Stimulated activated CD4-positive, alpha-beta T cell treated with anti-CD3 and anti-CD28 coated beads, Interleukin-4, amount 100 ng/mL, for 1 hour (primary cell): ENCODE data around the gene NPEPL1.

Source experiments
- DNase-seq: peaks from one replicate; pipeline ENCODE4 v3.0.0-alpha.2; 2020

Gene NPEPL1

DNA sequence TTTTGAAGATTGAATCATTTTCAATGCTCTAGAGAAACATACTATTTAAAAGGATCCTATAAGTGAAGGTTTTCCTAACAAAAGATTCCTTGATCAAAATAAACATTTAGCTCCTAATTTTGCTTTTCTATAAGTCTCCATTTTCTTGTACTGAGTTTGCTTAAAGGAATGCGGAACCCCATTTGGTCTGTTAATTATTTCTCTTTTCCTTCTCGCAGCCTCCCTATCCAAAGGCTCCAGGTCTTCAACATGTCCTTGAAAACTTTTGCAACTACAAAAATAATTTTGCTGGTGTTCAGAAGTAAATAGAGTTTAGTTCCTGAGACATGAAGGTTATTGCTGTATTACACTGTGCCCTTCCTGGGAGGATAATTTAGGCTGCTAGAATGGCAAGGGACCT, 8.3 kb upstream of the NPEPL1 start:
- DNase-seq, result no peak

DNA sequence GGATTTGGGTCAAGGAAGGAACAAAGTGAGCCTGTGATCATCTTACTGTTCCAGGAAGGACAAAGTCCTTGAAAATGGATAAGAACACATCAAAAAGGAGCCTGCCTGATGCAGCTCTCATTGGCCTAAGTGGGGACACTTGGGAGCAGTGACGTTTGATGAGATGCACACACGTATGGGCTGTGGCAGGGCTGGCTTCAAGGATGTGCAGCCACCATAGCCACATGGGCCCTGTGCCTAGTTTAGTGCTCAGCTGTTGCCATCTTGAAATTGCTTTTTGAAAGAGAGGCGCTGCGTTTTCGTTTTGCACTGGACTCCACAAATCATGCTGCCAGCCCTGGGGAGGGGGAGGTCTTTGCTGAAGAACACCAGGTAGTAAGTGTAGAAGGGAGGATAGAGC, 6.6 kb upstream of the NPEPL1 start:
- DNase-seq, result no peak

DNA sequence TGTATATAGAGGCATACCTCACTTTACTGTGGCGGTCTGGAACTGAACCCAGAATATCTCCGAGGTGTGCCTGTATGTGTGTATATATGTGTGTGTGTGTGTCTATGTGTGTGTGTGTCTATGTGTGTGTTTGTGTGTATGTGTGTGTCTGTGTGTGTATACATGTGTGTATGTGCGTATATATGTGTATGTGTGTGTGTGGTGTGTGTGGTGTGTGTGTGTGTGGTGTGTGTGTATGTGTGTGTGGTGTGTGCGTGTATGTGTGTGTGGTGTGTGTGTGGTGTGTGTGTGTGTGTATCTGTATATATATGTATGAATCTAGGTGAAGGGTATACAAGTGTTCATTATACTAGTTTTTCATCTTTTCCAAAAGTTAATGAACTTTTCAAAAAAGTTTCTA, 4.2 kb upstream of the NPEPL1 start:
- DNase-seq, result no peak

DNA sequence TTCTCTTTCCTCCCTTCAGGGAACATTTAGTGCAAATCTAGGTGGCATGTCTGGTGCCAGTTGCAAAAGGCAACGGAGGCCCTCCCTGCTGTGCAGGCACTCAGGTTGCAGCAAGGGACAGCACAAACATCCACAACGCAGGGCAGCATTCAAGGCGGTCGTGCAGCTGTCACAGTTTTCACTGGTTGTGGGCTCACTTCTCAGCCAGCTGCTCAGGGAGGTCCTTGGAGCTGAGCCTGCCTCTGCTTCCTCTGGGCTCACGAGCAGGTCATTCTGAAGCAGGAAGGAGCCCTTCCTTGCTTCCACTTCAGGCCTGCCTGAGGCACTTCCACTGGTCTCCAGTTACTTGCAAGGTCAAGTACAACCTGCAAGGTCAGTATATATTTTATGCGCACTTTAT, 3.8 kb upstream of the NPEPL1 start:
- DNase-seq, result no peak

DNA sequence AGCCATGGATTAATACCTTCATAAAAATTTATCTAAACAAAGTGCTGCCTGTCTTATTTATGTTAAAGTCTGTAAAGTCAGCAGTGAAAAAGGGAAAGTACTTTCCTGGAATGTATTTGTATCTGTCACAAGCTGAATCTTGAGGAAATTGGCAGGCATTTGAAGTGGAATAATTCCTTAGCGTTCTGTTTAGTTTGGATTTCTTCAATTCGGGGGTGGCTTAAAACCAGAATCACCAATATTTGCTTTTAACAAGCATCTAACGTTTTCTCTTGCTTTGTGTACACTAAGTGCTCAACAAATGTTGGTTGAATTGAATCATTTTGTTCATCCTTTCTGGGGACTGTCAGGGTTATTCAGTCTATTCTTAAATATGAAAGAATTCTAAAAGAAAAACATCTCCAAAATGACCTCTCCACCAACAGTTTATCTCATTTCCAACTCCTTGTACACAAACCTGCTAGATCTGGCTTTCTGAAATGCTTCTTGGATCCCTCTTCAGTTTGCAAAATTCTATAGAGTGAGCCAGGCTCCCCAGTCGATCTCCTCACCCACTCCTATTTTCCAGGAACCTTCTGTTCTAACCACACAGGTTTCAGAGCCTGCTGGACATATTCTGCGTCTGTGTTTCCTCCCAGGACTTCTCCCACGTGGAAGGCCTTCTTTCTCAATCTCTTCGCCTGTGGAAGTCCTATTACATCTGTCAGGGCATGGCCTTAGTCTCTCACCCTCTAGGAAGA, 2.0 kb upstream of the NPEPL1 start:
- no peak for DNase-seq

DNA sequence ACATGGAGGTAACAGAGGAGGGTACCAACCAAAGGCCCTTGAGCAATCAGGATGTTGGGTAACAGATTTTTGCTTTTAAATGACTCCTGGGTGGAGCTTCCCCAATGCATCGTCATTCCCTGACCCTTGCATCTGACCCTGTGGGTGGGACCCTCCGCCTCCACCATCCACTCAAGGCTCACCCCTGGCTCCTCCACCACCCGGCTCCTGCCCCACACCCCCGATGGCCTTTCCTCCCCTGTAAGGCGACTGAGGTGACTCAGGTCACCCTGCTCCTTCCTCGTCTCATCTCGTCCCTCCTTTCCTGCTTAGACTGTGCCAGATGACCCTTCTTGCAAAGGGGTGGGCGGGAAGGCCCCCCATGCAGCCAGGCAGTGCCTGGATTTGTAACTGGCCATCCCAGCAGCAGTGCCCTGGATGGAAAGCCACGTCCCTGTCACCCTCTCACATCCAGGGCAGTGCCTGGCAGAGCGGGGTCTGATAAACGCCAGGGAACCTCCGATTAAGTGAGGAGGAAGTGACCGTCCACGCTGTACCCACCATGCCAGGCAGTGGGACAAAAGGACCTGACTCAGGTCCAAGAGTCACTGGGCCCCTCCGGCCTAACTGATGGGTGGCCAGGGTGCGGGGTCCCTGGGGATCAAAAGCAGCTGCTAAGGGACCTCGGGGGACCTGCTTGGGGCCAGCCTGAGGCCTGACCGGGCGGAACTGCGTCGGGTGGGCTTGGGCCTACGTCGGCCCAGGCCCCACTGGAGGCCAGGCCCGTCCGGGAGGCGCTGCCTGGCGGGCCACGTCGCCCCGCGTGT, 624 bp upstream of the NPEPL1 start:
- no peak for DNase-seq

DNA sequence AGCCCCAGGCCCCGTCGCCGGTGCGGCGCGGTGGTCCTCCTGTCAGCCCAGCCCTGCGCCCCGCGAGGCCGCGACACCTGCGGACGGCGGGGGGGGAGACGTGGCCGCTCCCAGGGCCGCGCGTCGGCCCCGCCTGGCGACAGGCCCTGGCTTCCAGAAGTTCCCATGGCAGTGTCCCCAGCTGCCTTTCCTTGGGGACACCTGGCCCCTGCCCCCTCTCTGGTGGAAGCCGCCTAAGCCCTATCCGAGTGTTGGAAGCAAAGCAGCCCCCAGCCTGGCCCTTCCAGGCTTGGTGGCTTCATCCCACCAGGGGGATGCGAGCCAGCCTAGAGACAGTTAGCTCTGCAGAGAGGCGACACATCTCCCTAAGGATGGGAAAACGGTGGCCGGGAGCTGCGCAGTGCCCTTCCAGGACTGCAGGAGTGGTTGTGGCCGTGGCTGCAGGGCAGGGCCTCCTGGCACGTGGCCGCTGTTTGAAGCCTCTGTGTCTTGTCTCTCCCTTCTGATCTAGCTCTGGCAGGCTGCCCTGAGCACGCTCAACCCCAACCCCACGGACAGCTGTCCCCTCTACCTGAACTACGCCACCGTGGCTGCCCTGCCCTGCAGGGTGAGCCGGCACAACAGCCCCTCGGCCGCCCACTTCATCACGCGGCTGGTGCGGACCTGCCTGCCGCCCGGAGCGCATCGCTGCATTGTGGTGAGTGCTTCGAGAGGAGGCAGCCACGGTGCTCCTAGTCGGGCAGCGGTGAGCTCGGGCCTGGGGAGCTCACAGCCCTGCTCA, 816 bp downstream of the NPEPL1 start:
- peak; percentile 19 for DNase-seq

DNA sequence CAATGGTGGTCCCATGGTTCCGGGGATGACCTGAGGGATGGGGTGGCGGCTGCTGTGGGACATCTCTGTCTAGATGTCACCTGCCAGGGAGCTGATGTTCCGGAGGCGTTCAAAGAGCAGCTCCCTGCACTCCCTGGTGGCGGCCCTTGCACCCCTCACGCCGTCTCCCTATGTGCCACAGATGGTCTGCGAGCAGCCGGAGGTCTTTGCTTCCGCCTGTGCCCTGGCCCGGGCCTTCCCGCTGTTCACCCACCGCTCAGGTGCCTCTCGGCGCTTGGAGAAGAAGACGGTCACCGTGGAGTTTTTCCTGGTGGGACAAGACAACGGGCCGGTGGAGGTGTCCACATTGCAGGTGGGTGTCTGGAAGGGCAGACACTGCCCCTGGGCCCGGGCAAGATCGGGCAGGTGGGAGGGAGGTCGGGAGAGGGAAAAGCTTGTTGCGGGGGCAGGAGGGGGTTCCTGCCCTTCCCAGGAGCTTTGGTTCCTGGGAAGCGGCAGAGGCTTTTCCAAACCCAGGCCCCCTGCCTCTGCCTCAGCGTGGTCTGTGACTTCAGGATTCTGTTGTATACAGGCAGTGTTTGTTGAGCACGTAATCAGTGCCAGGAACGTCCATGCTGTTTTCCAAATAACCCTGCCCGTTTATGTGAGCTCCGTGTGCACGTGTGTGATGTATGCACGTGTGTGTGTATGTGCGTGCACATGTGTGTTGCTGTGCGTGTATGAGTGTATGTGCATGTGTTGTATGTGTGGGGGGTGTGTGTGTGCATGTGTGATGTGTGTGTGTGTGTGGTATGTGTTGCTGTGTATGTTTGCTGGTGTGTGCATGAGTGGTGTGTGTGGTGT, 1.9 kb downstream of the NPEPL1 start:
- DNase-seq, result no peak

DNA sequence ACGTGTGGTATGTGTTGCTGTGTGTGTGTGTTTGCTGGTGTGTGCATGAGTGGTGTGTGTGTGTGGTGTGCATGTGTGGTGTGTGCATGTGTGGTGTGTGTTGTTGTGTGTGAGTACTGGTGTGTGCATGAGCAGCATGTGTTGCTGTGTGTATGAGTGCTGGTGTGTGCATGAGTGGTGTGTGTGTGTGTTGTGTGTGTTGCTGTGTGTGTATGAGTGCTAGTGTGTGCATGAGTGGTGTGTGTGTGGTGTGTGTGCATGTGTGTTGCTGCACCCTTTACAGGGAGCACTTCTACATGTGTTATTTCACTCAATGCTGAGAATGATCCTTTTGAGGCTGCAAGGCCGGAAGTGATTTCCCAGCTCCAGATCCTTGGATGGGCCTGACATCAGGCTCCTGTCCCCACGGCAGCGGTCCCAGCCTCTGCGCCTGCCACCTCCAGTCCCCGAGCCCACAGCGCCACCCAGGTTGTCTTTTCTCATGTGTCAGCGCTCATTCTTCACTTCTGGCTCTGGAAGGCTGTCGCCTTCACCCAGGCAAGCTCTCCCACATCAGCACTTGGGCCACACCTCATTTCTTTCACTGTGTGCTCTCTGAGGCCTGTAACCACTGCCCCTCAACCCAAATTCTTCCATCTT, 2.6 kb downstream of the NPEPL1 start:
- DNase-seq, result no peak

DNA sequence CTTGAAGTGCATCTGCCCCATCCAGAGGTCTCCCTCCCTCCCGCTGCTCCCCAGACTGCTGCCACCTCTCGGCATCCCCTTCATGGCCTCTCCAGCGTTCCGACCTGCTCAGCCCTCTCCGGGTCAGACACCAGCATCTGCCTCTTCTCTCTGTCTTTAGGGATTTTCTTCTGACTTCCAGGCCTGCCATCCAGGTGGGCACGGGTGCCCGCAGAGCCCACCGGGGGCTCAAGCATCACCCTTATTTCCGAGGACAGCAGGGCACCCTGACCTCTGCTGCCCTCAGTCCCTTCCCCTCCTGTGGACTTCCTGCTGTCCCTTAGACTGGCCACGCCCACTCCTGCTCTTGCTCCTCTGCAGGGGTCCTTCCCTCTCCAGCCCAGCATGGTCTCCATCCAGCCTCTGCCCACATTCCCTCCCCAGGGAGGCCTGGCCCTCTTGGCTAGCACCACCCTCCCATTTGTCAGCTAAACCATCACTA, 3.3 kb downstream of the NPEPL1 start:
- DNase-seq, result no peak

DNA sequence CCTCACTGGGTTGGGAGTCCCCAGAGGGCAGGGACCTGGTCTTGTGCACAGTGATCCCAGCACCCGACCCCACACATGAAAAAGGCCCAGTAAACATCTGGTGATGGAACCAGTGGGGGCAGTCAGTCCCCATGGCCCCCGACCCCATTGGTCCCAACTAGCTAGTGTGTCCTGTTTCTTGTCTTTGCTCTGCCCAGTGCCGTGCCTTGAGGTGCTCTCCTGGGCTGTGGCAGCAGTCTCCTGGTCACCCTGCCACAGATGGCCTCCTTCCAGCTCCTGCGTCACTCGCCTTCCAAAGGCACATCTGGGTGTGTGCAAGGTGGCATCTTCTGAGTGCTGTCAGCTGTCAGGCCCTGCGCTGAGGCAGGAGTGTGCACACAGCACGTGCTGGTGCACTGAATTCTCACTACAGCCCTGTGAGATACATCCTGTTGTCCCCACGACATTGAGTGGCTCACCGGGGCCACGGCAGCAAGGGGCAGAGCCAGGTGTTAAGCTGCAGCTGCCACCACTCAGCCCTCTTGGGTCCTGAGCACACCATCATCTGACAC, 3.9 kb downstream of the NPEPL1 start:
- DNase-seq, result no peak

DNA sequence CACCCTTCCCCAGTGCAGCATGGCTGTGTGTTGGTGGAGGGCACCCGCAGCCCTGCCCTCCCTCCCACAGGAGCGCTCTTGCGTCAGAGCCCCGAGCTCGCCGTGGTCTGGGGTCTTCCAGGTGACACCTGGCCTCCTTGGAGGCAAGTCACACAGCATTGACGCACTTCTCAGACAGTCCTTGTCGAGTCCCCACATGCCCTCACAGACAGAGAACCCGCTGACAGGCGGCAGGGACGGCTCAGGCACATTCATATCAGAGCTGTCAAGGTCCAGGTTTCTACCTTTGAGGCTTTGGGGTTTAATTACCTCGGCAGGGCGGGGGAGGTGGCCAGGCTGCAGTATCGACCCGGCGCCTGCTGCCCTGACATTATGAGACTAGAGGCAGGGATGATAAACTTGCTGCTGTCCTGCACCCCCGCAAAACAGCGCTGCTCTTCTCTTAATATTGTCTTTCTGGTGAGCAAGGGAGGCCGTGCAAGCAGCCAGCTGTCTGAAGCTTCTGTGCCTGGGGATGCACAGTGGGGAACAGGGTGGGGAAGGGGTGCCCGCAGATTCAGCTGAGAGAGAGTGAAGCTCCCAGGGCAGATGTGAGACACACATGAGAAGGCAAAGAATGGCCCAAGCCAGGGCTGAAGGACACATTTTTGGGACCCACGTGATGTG, 4.7 kb downstream of the NPEPL1 start:
- DNase-seq, result no peak

DNA sequence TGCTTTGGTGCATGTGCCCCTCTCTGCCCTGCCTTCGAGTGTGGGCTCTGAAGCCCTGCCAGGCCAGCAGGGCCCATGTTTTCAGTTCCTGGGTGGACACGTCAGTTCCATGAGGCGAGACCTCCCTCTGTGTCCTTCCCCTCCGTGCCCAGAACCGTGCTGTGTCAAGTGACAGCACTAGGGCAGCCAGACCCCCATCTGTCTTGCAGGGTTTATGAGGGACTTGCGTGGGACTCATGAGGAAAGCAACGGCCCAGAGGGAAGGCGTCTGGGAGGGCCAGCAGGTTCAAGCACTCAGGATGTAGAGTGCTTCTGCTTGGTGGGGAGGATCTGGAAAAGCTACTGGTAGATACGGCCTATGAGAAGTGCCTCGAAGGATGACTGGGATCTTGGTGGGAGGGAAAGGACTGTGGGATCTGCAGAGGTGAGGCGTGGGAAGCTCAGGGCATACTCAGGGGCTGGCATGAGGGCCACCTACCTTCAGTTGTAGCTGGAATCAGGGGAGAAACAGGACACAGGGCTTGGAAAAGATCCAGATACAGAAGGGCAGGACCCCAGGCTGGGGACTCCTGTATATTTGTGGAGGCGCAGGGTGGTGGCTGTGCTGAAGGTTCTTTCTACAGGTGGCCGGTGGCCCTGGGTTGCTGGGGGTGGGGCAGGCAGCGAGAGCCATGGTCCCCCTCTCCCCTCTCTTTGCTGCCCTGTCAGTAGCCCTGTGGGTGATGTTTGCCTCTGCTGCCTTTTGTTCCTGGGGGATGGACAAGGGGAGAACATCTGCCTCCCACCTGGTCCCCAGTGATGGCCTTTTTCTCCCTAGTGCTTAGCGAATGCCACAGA, 5.5 kb downstream of the NPEPL1 start:
- no peak for DNase-seq

DNA sequence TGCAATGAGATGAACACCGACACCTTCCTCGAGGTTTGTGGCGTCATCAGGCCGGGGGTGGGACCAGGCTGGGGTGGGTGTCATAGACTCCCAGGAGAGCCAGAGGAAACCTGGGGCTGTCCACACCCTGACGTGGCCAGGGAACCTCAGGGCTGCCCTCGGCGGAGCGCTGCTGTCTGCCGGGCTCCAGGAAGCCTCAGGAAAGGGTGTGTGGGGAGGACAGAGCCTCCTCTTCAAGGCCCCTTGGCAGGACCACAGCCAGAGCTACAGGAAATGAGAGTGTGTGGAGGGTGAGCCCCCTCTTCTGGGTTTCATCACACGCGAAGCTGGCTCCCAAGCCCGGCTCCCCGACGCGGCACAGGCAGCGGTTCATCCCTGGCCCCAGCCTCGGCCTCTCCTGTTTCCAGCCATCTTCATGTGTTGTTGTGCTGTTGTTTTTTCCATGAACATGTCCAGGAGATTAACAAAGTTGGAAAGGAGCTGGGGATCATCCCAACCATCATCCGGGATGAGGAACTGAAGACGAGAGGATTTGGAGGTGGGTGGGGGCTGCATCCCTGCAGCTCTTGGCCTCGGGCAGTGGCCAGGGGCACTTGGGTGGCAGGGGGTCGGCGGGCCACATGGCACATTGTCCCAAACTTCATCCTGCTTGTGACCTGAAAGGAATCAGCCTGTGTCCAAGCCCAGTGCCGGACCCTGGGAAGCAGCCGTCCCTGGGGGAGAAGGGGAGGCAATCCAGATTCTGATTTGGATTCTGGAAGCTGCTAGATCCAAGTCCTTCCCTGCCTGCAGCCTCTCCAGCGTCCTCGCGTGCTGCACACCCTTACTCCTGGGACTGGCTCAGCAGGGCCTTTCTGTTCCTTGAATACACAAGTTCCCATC, 6.4 kb downstream of the NPEPL1 start:
- no peak for DNase-seq

DNA sequence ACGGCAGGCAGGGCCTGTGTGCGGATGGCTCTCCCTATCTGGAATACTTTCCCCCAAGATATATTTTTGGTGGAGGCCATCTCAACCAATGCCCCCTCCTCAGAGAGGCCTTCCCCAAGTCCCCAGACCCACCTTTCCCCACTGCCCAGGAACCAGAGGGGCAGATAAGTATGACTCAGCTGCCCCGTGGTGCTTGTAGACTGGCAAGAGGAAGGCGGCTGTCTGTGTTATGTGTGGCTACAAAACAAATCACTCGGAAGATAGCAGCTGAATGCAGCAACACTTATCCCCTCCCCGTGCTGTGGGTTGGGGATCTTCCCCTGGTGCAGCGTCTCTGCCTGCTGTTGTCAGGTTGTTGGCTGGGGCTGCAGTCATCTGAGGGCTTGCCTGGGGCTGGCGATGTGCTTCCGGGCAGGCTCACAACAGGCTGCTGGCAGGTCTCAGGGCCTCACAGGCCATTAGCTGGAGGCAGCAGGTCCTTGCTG, 7.1 kb downstream of the NPEPL1 start:
- DNase-seq, result no peak

DNA sequence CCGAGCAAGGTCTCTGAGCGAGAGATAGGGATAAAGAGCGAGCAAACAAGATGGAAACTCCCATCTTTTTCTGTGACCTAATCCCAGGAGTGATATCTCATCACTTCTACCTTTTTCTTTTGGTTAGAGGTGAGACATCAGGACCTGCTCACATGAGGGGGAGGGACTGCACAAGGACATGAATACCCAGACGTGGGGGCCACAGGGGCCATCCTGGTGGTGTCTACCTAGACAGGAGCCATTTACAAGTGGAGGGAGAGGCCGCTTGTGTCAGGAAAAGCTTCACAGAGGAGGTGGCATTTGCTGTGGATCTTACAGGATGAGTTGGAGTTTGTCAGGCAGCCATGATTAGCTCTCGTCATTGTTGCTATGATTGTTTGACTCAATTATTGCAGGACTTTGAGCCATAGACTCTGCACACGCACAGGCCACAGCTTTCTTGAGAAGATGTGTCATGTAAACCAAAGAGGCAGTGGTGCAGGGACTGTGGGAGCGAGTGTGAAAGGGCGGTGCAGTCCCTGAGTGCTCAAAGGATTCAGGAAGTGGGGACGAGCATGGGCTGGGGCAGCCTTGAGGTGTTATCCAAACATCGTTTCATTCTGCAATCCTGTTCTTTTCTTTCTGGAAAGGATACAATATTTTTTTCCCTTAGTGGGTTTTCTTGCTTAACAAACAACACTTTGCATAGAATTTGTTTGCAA, 7.7 kb downstream of the NPEPL1 start:
- DNase-seq, result no peak

DNA sequence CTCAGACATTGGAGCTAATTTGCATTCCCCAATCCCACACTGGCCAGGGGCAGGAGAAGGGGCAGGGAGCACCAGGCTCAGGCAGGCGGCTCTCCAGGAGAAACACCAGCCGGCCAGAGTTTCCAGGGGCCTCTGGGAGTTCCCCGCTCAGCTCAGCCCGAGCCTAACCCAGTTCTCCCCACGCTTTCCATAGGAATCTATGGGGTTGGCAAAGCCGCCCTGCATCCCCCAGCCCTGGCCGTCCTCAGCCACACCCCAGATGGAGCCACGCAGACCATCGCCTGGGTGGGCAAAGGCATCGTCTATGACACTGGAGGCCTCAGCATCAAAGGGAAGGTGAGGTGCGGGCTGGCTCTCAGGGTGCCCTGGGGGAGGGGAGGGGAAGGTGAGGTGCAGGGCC, 8.2 kb downstream of the NPEPL1 start:
- DNase-seq, result no peak

DNA sequence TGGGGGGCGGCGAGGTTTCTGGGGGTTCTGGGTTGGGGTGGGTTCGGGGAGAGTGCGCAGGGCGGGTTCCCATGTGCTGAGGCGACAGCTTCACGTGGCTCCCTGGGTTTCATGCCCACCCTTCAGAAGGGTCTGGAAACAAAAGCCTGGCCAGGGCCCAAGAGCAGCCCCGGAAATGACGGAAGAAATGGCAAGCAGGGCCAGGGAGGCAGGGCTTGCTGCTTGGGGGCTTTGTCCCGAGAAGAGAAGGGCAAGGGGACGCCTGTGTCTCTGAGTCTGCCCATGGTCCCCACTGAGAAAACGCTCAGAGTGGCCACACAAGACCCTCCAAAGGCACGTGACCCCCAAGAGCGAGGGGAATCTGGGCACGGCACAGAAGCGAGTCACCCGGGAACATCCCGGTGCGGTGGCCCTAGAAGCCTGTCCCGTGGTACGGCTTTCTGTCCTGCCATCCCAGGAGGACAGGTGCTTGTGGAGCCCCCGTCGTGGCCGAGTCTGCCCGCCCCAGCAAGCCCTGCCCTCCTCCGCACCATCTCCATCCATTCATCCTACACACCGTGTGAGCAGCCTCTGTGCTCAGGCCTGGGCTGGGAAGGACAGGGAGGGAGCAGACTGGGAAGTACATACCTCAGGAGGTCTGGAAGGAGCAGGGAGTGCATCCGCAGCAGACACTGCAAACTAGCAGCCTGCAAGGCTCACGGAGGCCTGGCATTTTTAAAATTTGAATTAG, 9.0 kb downstream of the NPEPL1 start:
- DNase-seq, result no peak
